ENCODE data around the gene GPR141. TPM values are rescaled to one million over a fixed set of nuclear protein-coding genes. Genes with fewer than 3 reads are reported as not detected.
A peak's percentile ranks its signal among the peaks of the same experiment; 100 is the strongest.

Gene GPR141
- total and polyA plus RNA-seq, 2 of the 13 experiments (the other 11 are each of a cell fraction or from before 2014, with no cell fraction given) = not detected

DNA sequence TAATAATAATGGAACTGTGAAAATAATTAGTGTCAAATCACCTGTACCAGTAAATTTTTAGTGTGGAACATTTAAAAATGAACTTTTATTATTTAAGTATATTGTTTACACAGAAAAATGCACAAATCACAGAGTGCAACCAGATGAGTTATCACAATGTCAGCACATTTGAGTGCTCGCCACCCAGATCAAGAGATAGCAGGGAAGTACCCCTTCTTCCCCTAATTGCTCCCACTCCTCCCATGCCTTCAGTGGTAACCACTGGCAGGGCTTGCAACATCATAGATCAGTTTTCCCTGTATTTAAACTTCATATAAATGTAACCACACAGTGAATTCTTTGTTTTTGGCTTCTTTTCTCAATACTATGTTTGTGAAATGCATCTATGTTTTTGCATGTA lies 7.8 kb upstream of the GPR141 start:
- H3K79me2 ChIP-seq (ENCODE audit: insufficient read depth, low read length) = no peaks in the 10 kb centered on the region
- ATAC-seq = no peak
- no peaks in the 10 kb centered on the region for H4K20me1 ChIP-seq (ENCODE audit: insufficient read depth, low read length)
- in situ Hi-C loops (cut with HindIII; ENCODE audit: extremely low pct_ligation_motif_present, low pct_unique_long_range_greater_than_20kb) = no loop called here
- ChIA-PET CTCF (ENCODE audit: low intra/inter-chr PET ratio, low total read pairs) (no interaction called here), POLR2A (no interaction called here)
- H3K4me3 ChIP-seq (replicated peaks in 1 of 3; ENCODE audit: insufficient read depth in 1 of 3, low read depth in 2 of 3, low read length in 3 of 3) = no peak overlapping the region
- H3K4me2 ChIP-seq (ENCODE audit: low read depth, low read length) = no peak overlapping the region
- no peaks in the 10 kb centered on the region; a peak in 1 of 5 replicates for H3K27me3 ChIP-seq (ENCODE audit: control insufficient read depth in 1 of 2, insufficient read depth in 2 of 2, low read length in 2 of 2)
- H3K9ac ChIP-seq (ENCODE audit: insufficient read depth, low read depth, low read length) = no peak overlapping the region
- H2AFZ ChIP-seq (ENCODE audit: low read length) = no peak overlapping the region
- intact Hi-C loops (cut with micrococcal nuclease; ENCODE audit: unreplicated experiment) = no loop called here
- H3K4me1 ChIP-seq (ENCODE audit: insufficient read depth, low read length) = no peaks in the 10 kb centered on the region
- no peaks in the 10 kb centered on the region for H3K36me3 ChIP-seq (replicated peaks in 1 of 2; ENCODE audit: control insufficient read depth in 1 of 2, insufficient read depth in 2 of 2, low read length in 2 of 2)
- no peak overlapping the region for H3K27ac ChIP-seq (ENCODE audit: extremely low read length, insufficient read depth, low read length)
- H3K9me3 ChIP-seq (ENCODE audit: low read length) = no peaks in the 10 kb centered on the region
- DNase-seq (ENCODE audit: low spot score) = no peak
- no TSS peak for BruUV-seq (replicated peaks)
- 8% methylated on average over 1 of the region's 1 CpG for WGBS (ENCODE audit: low lambda C conversion rate)
- TF ChIP-seq ZNF296 (CRISPR knock-in tag; conservative IDR thresholded peaks at IDR 0.05) (no peak), MAFK (conservative IDR thresholded peaks at IDR 0.05 in 1 of 2, IDR thresholded peaks at IDR 0.05 in 1 of 2; ENCODE audit: low read length in 2 of 2) (peak; percentile 46 to 66), MAFF (IDR thresholded peaks at IDR 0.05; ENCODE audit: low read depth, low read length) (peak; percentile 58)
- FAIRE-seq = no peak

DNA sequence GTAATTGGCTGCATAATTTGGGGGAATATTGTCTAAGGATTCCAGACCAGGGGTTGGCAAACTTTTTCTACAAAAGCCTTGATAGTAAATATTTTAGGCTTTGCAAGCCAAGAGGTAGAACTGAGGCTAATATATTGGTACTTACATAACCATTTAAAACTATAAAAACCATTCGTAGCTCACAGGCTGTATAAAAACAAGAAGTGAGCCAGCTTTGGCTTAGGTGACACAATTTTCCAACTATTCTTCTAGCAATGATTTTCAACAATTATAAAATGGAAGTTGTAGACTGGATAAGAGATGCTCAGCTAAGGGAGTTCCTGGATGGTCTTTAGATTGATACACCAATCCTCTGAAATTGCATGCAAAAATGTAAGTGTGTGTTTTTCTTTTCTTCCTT lies 1.4 kb downstream of the GPR141 start:
- CTCF ChIA-PET (ENCODE audit: low intra/inter-chr PET ratio, low total read pairs) = no interaction called here
- in situ Hi-C loops (cut with HindIII; ENCODE audit: extremely low pct_ligation_motif_present, low pct_unique_long_range_greater_than_20kb) (no loop called here), intact Hi-C loops (cut with micrococcal nuclease; ENCODE audit: unreplicated experiment) (no loop called here)
- TF ChIP-seq ZNF101 (CRISPR knock-in tag; IDR thresholded peaks at IDR 0.05; ENCODE audit: borderline replicate concordance, low read depth) (no peak), ZNF335 (CRISPR knock-in tag; IDR thresholded peaks at IDR 0.05) (no peak), ZNF34 (CRISPR knock-in tag; IDR thresholded peaks at IDR 0.05; ENCODE audit: borderline replicate concordance) (no peak), GTF2F1 (IDR thresholded peaks at IDR 0.05; ENCODE audit: low read length) (no peak), MBD4 (IDR thresholded peaks at IDR 0.05; ENCODE audit: borderline replicate concordance, low read length) (no peak), SMAD9 (CRISPR knock-in tag; IDR thresholded peaks at IDR 0.05) (no peak), PTBP1 (IDR thresholded peaks at IDR 0.05; ENCODE audit: low read depth, low read length, poor library complexity, severe bottlenecking) (no peak)
- TF ChIP-seq, protein P1, sequence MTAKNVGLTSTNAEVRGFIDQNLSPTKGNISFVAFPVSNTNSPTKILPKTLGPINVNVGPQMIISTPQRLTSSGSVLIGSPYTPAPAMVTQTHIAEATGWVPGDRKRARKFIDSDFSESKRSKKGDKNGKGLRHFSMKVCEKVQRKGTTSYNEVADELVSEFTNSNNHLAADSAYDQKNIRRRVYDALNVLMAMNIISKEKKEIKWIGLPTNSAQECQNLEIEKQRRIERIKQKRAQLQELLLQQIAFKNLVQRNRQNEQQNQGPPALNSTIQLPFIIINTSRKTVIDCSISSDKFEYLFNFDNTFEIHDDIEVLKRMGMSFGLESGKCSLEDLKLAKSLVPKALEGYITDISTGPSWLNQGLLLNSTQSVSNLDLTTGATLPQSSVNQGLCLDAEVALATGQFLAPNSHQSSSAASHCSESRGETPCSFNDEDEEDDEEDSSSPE (CRISPR knock-in tag; IDR thresholded peaks at IDR 0.05) = no peak
- TF ChIP-seq, protein P2, sequence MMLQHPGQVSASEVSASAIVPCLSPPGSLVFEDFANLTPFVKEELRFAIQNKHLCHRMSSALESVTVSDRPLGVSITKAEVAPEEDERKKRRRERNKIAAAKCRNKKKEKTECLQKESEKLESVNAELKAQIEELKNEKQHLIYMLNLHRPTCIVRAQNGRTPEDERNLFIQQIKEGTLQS (CRISPR knock-in tag; IDR thresholded peaks at IDR 0.05) = no peak
- TF ChIP-seq, protein P3, sequence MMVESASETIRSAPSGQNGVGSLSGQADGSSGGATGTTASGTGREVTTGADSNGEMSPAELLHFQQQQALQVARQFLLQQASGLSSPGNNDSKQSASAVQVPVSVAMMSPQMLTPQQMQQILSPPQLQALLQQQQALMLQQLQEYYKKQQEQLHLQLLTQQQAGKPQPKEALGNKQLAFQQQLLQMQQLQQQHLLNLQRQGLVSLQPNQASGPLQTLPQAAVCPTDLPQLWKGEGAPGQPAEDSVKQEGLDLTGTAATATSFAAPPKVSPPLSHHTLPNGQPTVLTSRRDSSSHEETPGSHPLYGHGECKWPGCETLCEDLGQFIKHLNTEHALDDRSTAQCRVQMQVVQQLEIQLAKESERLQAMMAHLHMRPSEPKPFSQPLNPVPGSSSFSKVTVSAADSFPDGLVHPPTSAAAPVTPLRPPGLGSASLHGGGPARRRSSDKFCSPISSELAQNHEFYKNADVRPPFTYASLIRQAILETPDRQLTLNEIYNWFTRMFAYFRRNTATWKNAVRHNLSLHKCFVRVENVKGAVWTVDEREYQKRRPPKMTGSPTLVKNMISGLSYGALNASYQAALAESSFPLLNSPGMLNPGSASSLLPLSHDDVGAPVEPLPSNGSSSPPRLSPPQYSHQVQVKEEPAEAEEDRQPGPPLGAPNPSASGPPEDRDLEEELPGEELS (CRISPR knock-in tag; IDR thresholded peaks at IDR 0.05) = no peak
- TF ChIP-seq, protein P4, sequence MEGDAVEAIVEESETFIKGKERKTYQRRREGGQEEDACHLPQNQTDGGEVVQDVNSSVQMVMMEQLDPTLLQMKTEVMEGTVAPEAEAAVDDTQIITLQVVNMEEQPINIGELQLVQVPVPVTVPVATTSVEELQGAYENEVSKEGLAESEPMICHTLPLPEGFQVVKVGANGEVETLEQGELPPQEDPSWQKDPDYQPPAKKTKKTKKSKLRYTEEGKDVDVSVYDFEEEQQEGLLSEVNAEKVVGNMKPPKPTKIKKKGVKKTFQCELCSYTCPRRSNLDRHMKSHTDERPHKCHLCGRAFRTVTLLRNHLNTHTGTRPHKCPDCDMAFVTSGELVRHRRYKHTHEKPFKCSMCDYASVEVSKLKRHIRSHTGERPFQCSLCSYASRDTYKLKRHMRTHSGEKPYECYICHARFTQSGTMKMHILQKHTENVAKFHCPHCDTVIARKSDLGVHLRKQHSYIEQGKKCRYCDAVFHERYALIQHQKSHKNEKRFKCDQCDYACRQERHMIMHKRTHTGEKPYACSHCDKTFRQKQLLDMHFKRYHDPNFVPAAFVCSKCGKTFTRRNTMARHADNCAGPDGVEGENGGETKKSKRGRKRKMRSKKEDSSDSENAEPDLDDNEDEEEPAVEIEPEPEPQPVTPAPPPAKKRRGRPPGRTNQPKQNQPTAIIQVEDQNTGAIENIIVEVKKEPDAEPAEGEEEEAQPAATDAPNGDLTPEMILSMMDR (CRISPR knock-in tag; IDR thresholded peaks at IDR 0.05) = no peak

More for the DNA sequence above, 1.4 kb downstream of the GPR141 start:
- BruUV-seq (replicated peaks) = no TSS peak
- Histone ChIP-seq H3K27me3 (ENCODE audit: control insufficient read depth in 1 of 2, insufficient read depth in 2 of 2, low read length in 2 of 2) (no peaks in the 10 kb centered on the region), H3K79me2 (ENCODE audit: insufficient read depth, low read length) (no peaks in the 10 kb centered on the region), H3K27ac (ENCODE audit: extremely low read length, insufficient read depth, low read length) (no peak overlapping the region), H3K4me3 (replicated peaks in 1 of 3; ENCODE audit: insufficient read depth in 1 of 3, low read depth in 2 of 3, low read length in 3 of 3) (no peak overlapping the region), H3K4me1 (ENCODE audit: insufficient read depth, low read length) (no peaks in the 10 kb centered on the region), H3K36me3 (replicated peaks in 1 of 2; ENCODE audit: control insufficient read depth in 1 of 2, insufficient read depth in 2 of 2, low read length in 2 of 2) (no peaks in the 10 kb centered on the region), H3K9me3 (ENCODE audit: low read length) (no peaks in the 10 kb centered on the region), H4K20me1 (ENCODE audit: insufficient read depth, low read length) (no peaks in the 10 kb centered on the region), H3K4me2 (ENCODE audit: low read depth, low read length) (no peak overlapping the region), H3K9ac (ENCODE audit: insufficient read depth, low read depth, low read length) (no peak overlapping the region), H2AFZ (ENCODE audit: low read length) (no peak overlapping the region)
- FAIRE-seq = no peak
- ATAC-seq = no peak
- POLR2A ChIA-PET = no interaction called here
- DNase-seq (ENCODE audit: low spot score) = no peak
- 4% methylated on average over 1 of the region's 1 CpG for WGBS (ENCODE audit: low lambda C conversion rate)
